GM21528 (cell line): ENCODE results near the gene SLCO3A1.
"Not testable (repeated sequence)": the region's sequence is repeated elsewhere in the genome, so short reads cannot be mapped to it uniquely, and the experiment has no call there.

Source experiments
- ATAC-seq: cut with Tn5 transposase; IDR thresholded peaks from one replicate; pipeline ENCODE4 v1.9.1; 2021; ENCODE audit warnings: mild to moderate bottlenecking, moderate library complexity; ENCODE audit not compliant: unreplicated experiment, low FRiP score

SLCO3A1 gene

DNA sequence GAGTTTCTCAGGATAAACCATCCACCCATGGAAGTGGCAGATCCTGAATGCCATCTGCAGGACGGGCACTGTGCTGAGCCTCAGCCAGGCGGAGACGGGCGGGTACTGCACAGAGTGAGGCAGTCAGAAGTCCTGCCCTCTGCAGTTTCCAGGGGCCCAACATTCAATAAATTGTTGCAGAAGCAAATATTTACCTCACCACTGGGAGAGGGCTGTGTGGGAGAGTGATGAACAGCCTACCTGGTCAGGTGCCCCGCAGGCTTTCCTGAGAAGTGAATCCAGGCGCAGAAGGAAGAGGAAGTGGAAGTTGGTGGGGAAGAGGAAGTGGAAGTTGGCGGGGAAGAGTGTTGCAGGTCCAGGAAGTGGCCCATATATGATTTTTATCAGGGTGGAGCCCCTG is 100.8 kb downstream of the SLCO3A1 start:
- no peak for ATAC-seq

DNA sequence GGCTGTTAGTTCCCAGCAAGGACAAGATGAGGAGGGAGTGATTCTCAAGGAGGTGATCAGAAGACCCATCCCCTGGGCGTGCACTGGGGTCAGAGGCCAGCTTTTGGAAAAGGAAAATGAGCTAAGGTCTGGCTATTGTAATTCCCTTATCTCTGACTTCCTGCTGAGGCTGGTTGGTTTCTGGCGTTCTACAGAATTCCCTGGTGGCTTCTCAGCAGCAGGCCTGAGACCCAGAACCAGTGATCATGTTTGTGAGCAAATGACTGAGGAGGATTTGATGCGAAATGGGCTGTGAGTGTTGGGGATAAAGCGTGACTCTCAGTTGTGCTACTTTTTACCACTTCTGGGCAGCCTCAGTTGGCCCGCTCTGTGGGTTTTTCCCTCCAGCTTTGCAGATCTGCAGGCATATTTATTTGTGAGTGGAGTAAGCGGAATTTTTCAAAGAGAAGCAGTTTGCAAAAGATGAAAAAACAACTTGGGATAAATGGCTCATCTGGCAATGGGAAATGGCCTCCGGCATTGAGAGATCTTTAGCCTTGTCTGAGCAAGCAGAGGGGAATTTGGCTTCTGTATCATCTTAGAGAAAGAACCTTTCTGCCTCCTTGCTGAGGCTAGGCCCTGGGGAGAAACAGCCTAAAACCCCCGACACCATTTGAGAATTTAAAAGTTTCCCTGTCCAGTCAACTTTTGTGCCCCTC is 102.7 kb downstream of the SLCO3A1 start:
- ATAC-seq = no peak

DNA sequence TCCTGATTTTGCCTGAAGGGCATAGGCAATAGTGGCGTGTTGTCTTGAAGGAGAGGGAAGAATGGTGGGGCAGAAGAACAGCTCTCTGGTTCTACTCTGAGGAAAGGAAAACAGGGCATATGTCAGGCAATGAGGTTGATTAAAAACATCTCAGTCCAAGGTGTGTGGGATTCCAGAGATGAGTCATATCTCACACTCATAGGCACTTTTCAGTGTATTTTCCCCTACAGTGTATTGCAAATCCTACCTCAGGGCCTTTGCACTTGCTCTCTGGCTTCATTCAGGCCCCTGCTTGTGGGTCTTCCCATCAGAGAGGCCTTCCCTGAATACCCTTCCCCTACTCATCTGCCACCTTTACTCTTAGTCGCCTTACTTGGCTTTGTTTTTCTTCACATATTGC is 107.8 kb downstream of the SLCO3A1 start:
- no peak for ATAC-seq

DNA sequence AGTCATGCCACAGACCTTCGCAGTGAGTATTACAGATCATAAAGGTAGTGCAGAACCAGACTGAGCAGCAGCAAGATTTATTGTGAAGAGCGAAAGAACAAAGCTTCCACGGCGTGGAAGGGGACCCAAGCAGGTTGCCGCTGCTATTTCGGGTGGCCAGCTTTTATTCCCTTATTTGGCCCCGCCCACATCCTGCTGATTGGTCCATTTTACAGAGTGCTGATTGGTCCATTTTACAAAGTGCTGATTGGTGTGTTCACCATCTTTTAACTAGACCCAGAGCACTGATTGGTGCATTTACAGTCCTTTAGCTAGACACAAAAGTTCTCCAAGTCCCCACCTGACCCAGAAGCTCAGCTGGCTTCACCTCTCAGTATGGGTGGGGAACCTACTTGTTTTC is 110.2 kb downstream of the SLCO3A1 start:
- not testable (repeated sequence) for ATAC-seq

DNA sequence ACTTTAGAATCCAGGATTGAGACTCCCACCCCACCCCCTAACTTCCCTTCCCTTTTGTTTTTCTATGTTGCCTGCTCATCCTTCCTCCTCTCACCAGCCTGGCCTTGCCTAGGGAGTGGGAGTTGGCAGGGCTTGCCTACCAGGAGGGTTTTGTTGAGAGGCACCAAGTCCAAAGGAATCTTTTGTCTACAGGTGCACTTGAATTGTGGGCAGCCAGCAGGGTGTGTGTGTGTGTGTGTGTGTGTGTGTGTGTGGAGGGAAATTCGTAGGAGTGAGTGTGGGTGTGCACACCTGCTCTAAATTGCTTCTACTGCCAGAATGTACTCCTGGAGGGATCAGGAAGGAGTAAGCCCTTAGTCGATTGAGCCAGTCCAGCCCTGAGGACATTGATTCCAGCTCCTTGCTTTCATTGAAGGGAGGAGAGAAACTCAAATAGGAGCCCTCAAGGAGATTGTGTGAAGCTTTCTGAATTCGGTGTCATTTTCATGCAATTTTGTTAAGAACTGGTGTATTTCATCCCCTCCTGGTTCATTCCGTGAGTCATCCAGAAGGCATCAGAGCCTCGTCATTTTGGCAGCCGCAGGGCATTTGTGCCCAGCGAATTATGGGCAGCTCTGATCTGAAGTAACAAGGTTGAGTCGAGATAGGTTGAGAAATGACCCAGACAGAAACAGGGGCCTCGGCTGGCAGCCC is 112.1 kb downstream of the SLCO3A1 start:
- no peak for ATAC-seq

DNA sequence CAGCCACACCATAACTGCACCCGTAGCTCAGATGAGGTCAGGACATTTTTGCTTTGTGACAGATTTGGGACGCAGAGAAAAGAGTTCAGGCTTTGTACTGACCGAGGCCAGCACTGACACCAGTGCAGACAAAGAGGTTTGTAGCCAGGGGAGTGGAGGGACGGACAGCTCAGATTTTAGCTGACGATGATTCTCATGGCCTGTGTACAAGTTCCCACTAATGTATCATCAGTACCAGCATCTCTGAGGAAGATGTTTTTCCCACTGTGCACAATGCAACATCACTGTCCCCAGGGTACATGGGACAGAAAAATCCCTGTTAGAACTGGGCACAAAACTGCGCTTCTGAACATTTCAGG is 112.7 kb downstream of the SLCO3A1 start:
- no peak for ATAC-seq

DNA sequence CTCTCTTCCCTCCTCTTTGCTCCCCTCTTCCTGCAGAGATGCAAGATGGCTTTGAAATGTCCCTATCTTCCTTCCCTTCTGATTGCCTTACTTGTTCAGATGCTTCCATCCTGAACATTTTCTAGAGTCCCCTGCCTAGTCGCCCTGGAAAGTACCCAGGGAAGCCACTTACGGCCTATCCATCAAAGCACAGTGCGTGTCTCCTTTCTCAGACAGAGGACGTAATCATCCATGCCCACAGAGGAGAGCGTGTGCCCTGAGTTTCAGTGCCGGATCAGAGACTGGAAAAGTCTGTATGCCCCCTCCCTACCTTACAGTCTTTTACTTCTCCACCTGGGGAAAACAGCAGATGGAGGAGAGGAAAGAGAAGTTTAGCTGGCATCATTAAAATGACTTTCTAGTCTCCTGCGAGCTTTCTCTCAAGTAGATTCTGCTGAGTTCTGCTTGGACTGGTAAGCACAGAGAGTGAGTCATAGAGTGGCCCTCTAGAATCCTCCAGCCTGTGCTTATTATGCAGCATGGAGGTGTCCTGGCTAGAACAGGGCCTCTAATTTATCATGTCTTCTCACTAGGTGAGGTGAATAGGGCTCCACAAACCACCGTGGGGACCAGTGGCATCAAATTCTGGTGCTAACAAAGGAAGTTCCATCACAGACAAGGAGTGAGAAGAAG is 114.6 kb downstream of the SLCO3A1 start:
- no peak for ATAC-seq

DNA sequence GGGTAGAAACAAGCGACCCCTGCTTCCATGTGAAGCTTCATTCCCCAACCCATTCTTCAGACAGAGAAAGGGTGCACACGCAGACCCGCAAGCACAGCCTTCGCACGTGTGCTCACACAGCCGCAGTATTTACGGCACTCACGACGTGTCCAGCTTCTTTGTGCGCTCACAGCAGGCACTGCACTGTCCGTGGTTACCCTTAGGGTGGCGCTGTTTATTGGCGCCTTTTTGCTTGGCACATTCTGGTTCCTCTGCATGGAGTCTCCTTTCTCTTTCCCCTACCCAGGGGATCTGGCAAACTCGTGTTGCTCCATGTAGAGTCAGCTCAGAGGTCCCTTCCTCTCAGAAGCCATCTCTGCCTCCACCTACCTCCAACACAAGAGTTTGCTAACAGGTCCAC is 115.1 kb downstream of the SLCO3A1 start:
- no peak for ATAC-seq

DNA sequence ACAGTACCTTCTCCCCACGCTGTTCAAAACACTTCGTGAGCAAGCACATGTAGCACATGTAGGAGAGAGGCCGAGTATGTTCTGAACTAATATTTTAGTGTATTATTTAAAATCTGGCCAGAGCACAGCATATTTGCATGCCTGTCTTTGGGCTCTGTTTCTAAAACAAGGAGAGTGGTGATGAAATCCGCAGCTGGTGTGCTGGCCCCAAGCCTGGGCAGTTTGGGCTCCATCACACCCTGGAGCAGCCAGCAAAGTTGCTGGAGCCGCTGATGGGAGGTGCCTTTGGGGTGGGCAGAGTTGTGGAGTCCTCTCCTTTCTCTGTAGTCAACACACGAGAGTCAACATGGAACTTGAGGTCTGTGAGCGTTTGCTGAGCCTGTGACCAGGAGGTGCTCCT is 116.6 kb downstream of the SLCO3A1 start:
- no peak for ATAC-seq

DNA sequence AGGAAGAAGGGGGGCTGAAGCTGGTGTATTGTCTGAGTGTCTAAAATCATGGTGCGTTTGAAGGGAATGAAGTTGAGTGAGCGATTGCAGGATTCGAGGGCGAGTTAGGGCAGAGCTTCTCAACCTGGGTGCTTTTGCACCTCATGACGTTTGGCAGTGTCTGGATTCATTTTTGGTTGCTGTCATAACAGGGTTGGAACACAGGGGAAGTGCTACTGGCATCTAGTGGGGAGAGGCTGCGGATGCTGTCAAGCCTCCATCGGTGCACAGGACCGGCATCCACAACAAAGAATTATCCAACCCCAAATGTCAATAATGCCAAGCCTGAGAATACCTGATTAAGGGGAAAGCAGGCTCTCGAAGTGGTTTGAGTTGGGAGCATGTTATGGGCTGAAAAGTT is 120.0 kb downstream of the SLCO3A1 start:
- ATAC-seq = no peak

DNA sequence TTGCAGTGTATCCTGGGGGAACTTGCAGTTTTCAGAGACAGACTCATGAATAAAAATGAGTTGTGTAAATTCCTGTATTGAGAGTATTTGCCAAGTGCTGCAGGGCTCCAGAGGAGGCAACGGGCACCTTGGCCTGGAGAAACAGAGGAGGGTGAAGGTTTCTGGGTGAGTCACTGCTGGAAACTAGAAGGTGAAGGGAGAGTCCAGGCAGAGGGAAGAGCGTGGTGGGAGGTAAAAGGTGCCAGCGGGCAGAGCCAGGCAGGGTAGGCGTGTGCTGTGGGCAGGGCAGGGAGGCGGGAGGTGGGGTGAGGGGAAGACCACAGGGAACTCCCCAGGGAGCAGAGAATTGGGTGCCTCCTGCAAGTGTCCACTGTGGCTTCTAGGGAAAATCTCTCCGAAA is 120.8 kb downstream of the SLCO3A1 start:
- ATAC-seq = no peak

DNA sequence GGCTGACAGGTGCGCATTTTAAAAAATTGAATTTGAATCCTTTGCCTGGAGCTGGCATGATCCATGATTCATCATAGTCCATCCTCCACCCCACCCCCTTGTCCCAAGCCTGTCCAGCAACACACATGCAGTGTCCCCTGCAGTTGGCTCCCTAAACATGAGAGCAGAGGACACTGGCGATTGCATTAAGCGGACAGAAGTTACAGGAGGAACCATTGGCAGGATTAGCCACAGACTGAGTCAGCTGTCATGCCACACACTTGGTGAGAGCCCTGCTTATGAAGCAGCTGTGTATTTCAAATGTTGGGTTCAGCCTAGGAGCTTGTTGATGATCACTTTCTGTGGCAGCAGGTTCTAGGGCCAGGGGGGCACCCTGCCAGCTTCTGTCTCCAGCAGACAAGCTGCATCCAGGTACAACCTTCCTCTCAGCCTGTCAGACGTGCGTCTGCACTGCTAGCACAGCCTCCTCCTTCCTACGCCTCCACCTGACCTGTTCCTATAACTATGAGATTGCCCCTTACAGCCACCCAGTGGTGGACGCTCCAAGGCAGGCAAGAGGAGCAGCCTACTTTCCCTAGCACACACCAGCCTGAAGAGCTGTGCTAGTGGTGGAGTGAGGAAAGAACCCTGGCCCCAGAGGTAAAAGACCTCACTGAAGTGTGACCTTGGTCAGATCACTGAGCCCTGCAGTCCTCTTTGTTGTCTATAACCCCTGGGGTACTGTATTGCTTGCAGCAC is 121.9 kb downstream of the SLCO3A1 start:
- ATAC-seq = no peak

DNA sequence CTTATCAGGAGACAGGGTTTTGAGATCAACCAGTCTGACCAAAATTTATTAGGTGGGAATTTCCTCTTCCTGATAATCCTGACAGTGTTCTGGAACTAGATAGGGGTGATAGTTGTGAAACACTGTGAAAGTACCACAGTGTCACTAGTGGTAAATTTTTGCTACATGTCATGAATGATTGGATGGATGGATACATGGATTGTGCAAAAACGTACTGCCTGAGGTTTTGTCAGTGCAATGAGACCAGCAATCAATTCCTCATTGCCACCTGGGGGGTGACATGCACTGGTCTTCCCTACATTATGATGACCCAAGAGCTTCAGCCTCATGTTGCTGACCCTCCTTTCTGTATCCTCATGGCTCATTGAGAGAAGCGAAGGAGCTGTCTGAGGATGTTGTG is 123.5 kb downstream of the SLCO3A1 start:
- no peak for ATAC-seq

DNA sequence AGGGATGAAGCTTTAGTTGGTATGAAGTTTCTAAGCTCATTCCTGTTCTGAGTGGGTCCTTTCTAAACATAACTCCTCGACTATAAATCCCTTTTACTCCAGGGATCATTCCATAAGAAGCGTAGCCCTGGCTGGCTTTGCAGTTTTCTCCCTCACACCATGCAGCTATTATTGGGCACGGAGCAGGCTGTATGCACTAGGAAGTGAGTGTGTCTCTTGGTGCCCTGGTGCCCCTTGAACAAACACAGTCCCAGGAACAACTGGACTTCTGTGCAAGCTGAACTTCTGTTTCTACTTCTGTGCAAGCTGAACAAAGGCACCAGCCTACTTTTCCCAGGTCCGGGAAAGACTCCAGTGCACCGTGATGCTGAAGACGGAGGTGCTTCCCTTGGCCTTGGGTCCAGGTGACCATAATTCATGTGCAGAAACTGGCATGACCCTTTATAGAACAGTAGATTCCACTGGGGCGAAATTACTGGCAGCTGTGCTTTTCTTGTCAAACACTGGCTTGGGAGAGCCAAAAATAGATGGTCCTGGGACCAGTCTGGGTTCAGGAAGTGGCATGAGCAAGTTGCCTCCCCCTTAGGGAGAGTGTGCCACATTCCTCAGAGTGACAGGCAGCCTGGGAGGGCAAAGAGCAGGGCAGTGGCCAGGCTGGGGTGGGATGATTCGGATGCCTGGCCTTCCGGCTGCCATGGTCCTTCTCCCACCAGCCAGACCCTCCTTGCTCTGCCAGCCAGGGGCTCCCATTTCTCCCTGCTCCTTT is 127.2 kb downstream of the SLCO3A1 start:
- no peak for ATAC-seq

DNA sequence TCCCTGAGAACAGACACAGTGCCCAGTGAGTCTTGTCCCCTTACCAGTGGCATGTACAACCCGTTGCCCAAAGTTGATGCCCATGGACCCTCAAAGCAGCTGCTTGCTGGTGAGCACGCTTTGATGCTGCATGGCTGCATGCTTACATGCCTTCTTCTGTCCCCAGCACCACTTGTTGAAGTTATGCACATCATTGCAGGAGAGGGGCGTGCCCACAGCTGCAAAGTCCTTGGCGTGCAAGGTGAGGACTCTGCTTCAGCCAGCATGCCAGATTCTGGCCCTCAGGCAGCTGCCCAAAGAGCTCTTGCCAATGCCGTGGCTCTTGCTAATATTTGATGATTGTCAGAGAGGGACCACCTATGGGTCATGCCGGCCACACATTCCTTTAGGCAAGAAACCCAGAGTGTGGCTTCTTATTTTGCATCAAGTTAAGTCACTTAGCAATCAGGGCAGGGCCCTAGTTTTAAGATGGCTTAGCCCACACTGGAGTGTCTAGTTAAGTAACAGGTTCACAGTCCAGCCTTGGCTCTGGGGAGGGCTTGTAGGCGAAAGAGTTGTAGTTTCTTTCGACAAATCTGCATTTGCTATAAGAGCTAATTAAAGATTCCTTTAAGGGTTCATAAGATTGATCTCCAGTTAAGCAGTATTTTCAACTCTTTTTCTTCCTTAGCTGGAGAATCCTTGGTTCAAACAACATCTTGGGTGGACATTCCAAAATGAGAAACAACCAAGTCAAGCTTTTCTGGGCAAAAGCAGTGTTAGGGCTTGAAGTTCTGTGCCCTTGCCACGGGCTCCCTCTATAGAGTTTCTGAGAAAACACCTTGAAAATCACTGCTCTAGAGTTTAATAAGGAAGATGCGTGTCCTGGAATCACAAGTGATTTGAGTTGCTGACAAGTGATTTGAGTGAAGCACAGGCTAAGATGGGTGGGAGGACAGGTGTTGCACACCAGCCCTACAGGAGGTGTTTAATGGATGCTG is 128.6 kb downstream of the SLCO3A1 start:
- ATAC-seq = no peak

DNA sequence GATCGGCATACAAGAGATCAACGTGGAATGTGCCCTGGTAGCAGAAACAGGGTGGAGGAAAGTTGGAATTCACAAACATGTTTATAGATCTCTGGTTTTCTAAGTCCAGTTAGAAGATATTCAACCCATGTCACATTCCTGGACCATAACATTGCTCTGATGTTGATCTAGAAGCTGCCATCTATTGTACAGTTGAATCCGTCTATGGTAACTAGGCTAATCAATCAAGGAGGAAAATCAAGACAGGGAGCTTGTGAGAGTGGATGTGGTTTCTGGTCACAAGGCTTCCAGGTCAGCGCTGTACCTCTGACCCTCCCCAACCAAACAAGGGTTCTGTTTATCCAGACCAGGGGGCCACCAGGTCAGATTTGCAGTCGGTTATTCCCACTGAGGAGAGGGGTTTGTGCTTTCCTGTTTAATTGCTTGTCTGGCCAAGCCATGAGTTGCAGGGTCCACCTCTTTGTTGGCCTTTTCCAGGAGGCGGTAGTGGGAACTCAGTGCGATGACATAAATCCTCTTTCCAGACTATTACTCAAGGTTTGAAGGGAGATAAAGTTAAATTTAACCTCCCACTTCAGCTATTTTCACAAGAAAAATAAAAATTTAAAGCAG is 130.3 kb downstream of the SLCO3A1 start:
- ATAC-seq = no peak

DNA sequence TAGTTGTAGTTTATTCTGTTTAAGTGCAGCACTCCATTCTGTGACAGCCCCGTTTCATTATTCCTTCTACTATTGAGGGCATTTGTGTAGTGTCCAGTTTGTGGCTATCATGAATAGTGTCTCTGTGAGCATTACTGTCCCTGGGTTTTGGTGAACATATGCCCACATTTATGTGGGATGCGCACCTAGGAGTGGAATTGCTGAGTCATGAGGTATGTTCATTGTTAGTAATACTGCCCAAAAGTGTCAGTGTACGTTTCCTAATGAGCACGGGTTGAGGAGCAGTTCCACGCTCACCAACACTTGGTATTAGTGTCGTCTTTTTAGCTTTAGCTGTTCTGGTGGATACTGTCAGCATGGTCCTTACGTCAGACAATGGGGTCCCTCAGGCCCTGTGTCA is 131.8 kb downstream of the SLCO3A1 start:
- ATAC-seq = no peak

DNA sequence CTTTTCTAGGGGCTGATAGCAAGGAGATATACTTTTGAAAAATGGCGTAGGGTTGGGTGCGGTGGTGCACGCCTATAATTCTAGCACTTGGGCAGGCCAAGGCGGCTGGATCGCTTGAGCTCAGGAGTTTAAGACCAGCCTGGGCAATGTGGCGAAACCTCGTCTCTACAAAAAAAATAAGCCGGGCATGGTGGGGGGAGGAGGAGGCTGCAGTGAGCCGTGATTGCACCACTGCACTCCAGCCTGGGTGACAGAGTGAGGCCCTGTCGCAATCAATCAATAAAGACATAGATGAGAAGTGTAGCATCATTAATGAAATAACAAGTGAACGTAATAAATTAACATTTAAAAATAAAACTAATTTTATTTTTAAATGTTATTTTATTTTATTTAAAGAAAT is 134.6 kb downstream of the SLCO3A1 start:
- ATAC-seq = no peak

DNA sequence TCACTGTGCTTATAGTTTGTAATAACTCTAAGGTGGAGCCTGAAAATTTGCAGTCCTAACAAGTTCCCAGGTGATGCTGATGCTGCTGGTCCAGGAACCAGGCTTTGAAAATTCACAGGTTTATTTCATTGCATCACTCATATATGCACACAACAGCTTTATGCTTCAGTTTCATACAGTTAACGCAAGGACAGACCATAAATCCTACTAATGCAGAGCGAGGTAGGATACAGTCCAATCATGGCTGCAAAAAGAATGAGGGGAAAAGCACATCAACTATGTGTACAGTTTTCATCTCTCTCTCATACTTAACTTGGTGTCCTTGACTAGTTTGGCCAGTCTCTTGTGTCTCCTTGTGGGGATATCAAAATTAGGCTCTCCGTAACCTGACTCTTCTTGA is 135.1 kb downstream of the SLCO3A1 start:
- no peak for ATAC-seq
